ENCODE data around the gene SLC49A4.

SLC49A4 gene

DNA sequence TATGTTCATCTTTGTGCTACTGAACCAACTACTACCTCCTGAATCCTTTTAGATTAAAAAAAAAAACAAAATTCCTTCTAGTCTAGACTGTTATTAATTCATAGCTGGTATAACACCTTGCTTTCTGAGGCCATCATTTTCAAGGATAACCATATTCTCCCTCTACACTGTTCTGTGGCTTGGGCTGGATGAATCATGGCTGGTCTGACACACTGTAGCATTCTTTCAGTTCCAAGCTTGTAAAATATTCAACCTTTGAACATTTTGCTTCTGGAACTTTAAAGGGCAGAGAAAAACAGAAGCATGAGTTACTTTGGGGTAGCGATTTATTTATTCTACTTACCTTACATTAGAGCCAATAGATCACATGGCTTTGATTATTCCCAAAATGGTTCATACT lies 8.8 kb upstream of the SLC49A4 start:
- peak; percentile 80 for DNase-seq (ENCODE audit: low read depth, low spot score)

DNA sequence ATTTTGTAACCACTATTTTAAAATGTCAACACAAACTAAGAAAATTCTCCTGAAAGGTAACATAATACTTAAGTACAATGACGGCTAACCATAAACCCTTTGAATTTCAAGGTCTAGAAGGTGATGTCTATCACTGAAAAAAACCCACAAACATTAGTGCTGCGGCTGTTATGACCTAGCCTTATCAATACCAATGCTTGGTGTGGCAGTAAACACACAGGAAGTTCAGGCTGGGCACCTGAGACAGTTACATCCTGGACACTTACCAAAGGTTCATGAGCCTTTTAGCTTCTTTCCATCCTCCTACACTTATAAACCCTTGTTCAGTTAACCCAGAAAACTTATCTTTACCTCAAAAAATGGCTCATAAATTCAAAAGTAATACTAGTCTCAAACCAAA lies 7.0 kb upstream of the SLC49A4 start:
- DNase-seq (ENCODE audit: low read depth, low spot score), result no peak

- no peak for DNase-seq (ENCODE audit: low read depth, low spot score)
These were observed 5.1 kb upstream of the SLC49A4 start for GRCh38 chr3:122789585-122790273.

DNA sequence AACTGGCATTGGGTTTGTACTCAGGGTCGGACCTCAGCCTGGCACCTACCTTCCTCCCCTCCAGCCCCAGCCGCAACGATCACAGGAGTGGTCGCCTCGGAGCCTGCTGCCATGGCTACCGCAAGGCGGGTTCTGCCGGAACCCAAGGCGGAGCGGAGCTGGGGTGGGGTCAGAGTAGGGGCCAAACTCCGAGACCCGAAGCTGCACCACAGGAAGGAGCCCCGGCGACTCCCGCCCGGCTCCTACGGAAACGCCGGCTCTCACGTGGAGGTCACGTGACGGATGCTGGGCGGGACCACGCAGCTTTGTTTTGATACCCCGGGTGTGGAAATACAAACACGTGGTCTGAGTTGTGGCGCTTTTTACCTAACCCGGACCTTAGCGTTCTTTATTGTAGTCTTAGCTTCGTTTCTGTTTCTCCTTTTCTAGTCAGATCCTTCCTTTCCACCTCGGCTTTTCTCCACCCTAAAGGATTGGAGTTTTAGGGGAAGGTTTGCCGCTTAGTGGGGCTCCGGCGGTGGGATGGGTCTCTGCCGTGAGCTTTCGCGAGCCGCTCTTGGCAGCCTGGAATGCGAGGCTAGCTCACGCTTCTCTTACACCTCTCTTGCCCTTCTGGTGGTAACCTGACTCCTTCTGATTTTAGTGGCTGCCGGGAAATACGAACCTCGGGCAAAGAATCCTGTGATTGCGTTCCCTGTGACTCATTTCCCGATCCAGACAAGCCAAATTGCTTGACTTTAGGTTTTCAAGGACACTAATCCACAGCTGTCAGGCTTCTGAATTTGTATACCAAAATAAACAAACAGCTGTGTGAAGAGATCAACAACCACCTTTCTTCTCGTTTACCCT lies 1.1 kb upstream of the SLC49A4 start, which contains the start of gene HSPBAP1:
Gene HSPBAP1, minus strand, starts transcription at position 264 of the 849 bp plus-strand sequence. Its CDS starts 151 bp downstream, at position 113.
- DNase-seq (ENCODE audit: low read depth, low spot score), result peak; percentile 94

DNA sequence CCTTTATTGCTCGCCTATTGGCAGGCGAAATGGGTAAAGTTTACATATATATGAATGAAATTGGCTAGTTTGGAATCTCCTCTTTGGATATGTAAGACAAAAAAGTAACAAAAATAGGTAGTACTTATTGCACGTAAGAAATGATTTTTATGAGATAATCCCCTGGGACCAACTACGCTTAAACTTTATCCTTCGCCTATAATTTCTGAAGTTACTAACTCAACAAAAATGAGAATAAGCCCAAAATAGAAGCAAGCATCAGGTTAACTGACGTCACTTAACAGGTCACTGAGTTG lies 438 bp upstream of the SLC49A4 start:
- DNase-seq (ENCODE audit: low read depth, low spot score), result no peak

DNA sequence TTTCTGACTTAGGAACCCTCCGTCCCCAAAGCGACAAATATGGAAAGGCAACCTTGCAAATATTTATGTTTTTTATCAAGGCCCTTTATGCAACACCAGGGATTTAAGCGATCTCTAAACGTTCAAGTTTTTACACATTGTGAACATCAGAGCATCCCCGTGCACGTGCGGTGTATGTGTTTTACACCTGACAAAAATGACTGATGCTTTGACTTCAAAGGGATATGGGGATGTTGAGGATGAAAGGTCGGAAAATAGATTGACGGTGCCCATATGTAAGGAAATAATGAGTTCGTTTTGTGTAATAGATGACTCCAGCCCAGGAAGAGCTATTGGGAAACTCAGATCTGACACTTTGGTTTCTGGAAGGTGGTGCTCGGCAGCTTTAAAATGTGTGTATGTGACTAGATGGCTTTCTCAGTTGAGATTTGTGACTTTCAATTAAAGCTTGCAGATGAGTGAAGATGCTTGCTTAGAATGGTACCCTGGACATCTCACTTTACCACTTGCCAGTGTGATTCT lies 866 bp downstream of the SLC49A4 start:
- peak; percentile 5 for DNase-seq (ENCODE audit: low read depth, low spot score)

- no peak for DNase-seq (ENCODE audit: low read depth, low spot score)
These were observed 2.4 kb downstream of the SLC49A4 start for GRCh38 chr3:122797291-122797690.

GRCh38 chr3:122799322-122799721 lies 4.5 kb downstream of the SLC49A4 start:
- DNase-seq (ENCODE audit: low read depth, low spot score), result no peak

GRCh38 chr3:122800031-122800430 lies 5.2 kb downstream of the SLC49A4 start:
- no peak for DNase-seq (ENCODE audit: low read depth, low spot score)

- DNase-seq (ENCODE audit: low read depth, low spot score), result no peak
These were observed 5.9 kb downstream of the SLC49A4 start for GRCh38 chr3:122800706-122801237.

GRCh38 chr3:122802323-122802722 lies 7.5 kb downstream of the SLC49A4 start:
- DNase-seq (ENCODE audit: low read depth, low spot score), result no peak

GRCh38 chr3:122803977-122804376 lies 9.1 kb downstream of the SLC49A4 start:
- no peak for DNase-seq (ENCODE audit: low read depth, low spot score)

- no peak for DNase-seq (ENCODE audit: low read depth, low spot score)
These were observed 15.9 kb downstream of the SLC49A4 start for GRCh38 chr3:122810734-122811133.

GRCh38 chr3:122816587-122816986 lies 21.7 kb downstream of the SLC49A4 start:
- no peak for DNase-seq (ENCODE audit: low read depth, low spot score)

DNA sequence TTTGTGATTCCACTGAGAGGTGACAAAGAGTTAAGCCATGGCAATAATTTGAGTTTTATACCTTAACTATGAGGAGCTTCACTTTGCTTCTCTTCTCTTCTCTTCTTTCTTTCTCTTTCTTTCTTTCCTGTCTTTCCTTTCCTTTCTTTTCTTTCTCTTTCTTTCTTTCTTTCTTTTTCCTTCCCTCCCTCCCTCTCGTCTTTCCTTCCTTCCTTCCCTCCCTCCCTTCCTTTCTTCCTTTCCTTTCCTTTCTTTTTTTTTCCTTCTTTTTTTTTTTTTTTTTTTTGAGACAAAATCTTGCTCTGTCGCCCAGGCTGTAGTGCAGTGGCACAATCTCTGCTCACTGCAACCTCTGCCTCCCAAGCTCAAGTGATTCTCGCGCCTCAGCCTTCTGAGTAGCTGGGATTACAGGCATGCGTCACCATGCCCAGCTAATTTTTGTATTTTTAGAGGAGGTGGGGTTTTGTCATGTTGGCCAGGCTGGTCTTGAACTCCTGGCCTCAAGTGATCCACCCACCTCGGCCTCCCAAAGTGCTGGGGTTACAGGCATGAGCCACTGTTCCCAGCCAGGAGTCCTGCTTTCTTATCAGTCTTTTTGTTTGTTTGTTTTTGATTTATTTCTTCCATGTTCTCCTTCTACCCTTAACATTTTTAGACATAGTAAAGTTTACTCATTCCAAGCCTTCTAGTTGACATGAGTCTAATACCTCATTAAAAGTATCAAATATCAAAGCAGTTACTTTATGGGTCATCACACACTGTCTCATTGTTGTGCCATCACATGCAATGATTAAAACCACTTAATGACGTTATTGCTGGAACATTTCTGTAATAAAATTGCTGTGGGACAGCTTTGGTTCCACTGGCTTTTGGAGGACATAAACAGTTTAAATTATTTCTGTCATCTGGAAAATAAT lies 29.9 kb downstream of the SLC49A4 start:
- peak; percentile 13 for DNase-seq (ENCODE audit: low read depth, low spot score)

GRCh38 chr3:122825460-122825859 lies 30.6 kb downstream of the SLC49A4 start:
- DNase-seq (ENCODE audit: low read depth, low spot score), result no peak

DNA sequence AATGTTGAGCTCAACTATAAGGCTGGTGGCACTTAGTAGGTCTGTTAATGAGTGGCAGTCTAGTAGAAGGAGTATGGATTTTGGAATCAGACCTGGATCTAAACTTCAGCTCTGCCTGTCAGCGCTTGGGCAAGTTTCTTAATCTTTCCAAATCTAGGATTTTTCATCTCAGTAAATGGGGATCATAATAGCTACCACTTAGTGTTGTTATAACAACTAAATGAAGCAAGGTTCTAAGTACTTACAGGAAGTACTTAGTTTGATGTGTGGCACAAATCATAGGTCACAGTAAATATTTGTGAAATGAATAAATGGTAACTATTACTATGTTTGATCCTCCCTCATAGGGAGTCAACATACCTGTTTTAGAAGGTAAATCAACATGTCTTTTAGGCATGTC lies 31.4 kb downstream of the SLC49A4 start:
- DNase-seq (ENCODE audit: low read depth, low spot score), result no peak

GRCh38 chr3:122828281-122828680 lies 33.4 kb downstream of the SLC49A4 start:
- no peak for DNase-seq (ENCODE audit: low read depth, low spot score)

GRCh38 chr3:122835590-122835989 lies 40.7 kb downstream of the SLC49A4 start:
- DNase-seq (ENCODE audit: low read depth, low spot score), result no peak

DNA sequence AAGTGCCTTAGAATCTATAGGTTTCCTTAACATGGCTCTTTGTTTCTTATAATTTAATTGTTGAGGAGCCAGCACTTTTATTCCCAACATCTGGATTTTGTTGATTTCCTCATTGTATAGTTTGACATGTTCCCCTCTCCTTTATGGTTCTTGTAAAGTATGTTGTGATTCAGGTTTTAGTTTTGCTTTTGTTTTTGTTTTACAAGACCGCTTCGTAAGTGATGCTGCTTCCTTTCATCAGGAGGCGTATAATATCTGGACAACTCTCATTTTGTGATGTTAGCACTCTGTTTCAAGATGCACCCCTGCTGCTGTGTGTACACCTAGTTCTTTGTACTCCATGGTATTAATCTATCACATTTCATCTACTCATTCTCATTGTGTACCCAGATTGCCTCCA lies 48.7 kb downstream of the SLC49A4 start:
- DNase-seq (ENCODE audit: low read depth, low spot score), result no peak

DNA sequence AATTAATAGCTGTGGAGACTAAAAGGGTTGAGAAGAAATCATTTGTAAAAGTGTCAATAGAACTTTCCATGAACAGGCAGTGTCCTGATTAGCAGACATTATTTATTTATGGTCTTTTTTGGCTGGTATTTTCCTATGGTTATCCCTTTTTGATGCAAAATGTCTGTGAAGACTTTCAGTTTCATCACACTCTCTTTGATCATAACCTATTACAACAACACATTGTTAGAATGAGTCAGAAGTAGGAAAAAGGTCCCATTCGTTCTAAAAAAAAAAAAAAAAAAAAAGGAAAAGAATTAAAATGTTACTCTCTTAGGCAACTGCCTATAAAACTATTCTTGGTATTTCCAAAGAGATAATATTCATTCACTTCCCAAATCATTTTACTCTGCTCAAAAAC lies 62.1 kb downstream of the SLC49A4 start:
- DNase-seq (ENCODE audit: low read depth, low spot score), result no peak

- DNase-seq (ENCODE audit: low read depth, low spot score), result peak; percentile 33
These were observed 63.5 kb downstream of the SLC49A4 start for GRCh38 chr3:122858373-122858772.

Measured in astrocyte of the hippocampus (primary cell).